Muscle layer of colon (tissue), 2 donors: ENCODE measurements around the gene GJC1.
"Not testable (repeated sequence)": the region's sequence is repeated elsewhere in the genome, so short reads cannot be mapped to it uniquely, and the experiment has no call there.

Experiments
- H3K27ac ChIP-seq: one replicate; pipeline ENCODE4 v1.7.0; 2013; ENCODE audit warnings: low read depth, mild to moderate bottlenecking, low read length, moderate library complexity
- H3K27me3 ChIP-seq, 2 donors: one replicate each; pipeline ENCODE4 v1.7.0; 2013; ENCODE audit warnings: low read length in 2 of 2, mild to moderate bottlenecking in 2 of 2; ENCODE audit not compliant: insufficient read depth in 2 of 2, control insufficient read depth in 1 of 2
- H3K36me3 ChIP-seq: one replicate; pipeline ENCODE4 v1.7.0; 2013; ENCODE audit warnings: mild to moderate bottlenecking, low read length; ENCODE audit not compliant: insufficient read depth
- H3K4me1 ChIP-seq: one replicate; pipeline ENCODE4 v1.7.0; 2013; ENCODE audit warnings: mild to moderate bottlenecking, low read length; ENCODE audit not compliant: insufficient read depth
- H3K4me3 ChIP-seq, 2 donors: one replicate each; pipeline ENCODE4 v1.7.0; 2013; ENCODE audit warnings: low read length in 2 of 2, low read depth in 1 of 2, mild to moderate bottlenecking in 1 of 2, moderate library complexity in 1 of 2
- H3K9ac ChIP-seq: one replicate; pipeline ENCODE4 v1.7.0; 2013; ENCODE audit warnings: low read length
- H3K9me3 ChIP-seq: one replicate; pipeline ENCODE4 v1.7.0; 2013; ENCODE audit warnings: mild to moderate bottlenecking, low read length
- donor health status: abdominal sarcoma.
- donor health status: Adenocarcinoma of cecum.

Gene GJC1

GRCh38 chr17:44842748-44843147, 12.7 kb upstream of the GJC1 start:
- no peak overlapping the region for H3K9ac ChIP-seq
- peaks cover 21% of the 10 kb centered on the region for H3K4me1 ChIP-seq
- no peaks in the 10 kb centered on the region for H3K36me3 ChIP-seq
- no peaks in the 10 kb centered on the region for H3K27me3 ChIP-seq
- peak overlapping the region; percentile 30 for H3K27ac ChIP-seq
- no peaks in the 10 kb centered on the region for H3K9me3 ChIP-seq
- H3K4me3 ChIP-seq: no peak overlapping the region

- Histone ChIP-seq H3K27me3 (no peaks in the 10 kb centered on the region), H3K4me3 (no peak overlapping the region), H3K9ac (no peak overlapping the region), H3K4me1 (peaks cover 21% of the 10 kb centered on the region), H3K27ac (no peak overlapping the region), H3K36me3 (no peaks in the 10 kb centered on the region), H3K9me3 (no peaks in the 10 kb centered on the region)
Observed at GRCh38 chr17:44840936-44841335, 10.8 kb upstream of the GJC1 start.

GRCh38 chr17:44840274-44840673, 10.2 kb upstream of the GJC1 start:
- H3K9ac ChIP-seq: no peak overlapping the region
- H3K4me3 ChIP-seq: no peak overlapping the region
- H3K27me3 ChIP-seq: no peaks in the 10 kb centered on the region
- no peak overlapping the region for H3K27ac ChIP-seq
- H3K9me3 ChIP-seq: no peaks in the 10 kb centered on the region
- H3K36me3 ChIP-seq: no peaks in the 10 kb centered on the region
- H3K4me1 ChIP-seq: peaks cover 21% of the 10 kb centered on the region

DNA sequence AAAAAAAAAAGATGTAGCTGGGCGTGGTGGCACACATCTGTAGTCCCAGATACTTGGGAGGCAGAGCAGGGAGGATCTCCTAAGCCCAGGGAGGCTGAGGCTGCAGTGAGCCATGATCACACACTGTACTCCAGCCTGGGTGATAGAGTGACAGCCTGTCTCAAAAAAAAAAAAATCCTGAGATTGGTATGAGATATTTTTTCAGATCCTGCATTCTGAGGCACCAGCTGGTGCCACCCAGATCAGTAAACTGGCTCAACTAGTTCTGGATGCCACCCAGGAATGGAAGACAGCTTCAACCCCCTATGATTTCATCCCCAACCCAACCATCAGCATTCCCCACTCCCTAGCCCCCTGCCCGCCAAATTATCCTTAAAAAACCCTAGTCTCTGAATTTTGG, 7.1 kb upstream of the GJC1 start:
- Histone ChIP-seq H3K27me3 (no peaks in the 10 kb centered on the region), H3K4me1 (no peaks in the 10 kb centered on the region), H3K27ac (no peak overlapping the region), H3K9me3 (no peaks in the 10 kb centered on the region), H3K36me3 (no peaks in the 10 kb centered on the region), H3K4me3 (no peak overlapping the region), H3K9ac (no peak overlapping the region)

GRCh38 chr17:44832805-44833204, 2.7 kb upstream of the GJC1 start:
- no peak overlapping the region for H3K4me3 ChIP-seq
- no peak overlapping the region for H3K27ac ChIP-seq
- no peaks in the 10 kb centered on the region for H3K4me1 ChIP-seq
- no peaks in the 10 kb centered on the region for H3K36me3 ChIP-seq
- no peaks in the 10 kb centered on the region for H3K9me3 ChIP-seq
- peaks cover 0 to 11% of the 10 kb centered on the region in 2 donors for H3K27me3 ChIP-seq
- no peak overlapping the region for H3K9ac ChIP-seq

DNA sequence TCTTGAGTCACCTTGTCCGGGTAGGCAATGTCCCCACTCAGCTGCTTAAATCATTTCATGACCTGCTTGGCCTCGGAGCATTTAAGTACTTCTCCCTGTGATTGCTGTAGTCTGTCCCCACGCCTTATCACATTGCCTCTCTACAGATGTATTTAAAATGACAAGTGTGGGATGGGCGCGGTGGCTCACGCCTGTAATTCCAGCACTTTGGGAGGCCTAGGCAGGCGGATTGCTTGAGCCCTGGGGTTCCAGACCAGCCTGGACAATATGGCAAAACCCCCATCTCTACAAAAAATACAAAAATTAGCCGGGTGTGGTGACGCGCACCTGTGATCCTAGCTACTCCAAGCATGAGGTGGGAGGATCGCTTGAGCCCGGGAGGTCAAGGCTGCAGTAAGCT, 1.3 kb upstream of the GJC1 start:
- H3K27ac ChIP-seq: no peak overlapping the region
- no peak overlapping the region for H3K4me3 ChIP-seq
- no peaks in the 10 kb centered on the region for H3K36me3 ChIP-seq
- no peak overlapping the region for H3K9ac ChIP-seq
- no peaks in the 10 kb centered on the region for H3K9me3 ChIP-seq
- H3K4me1 ChIP-seq: no peaks in the 10 kb centered on the region
- H3K27me3 ChIP-seq: peaks cover 0 to 11% of the 10 kb centered on the region in 2 donors

- no peaks in the 10 kb centered on the region for H3K4me1 ChIP-seq
- H3K36me3 ChIP-seq: no peaks in the 10 kb centered on the region
- peak overlapping the region; percentile 82 for H3K27ac ChIP-seq
- H3K4me3 ChIP-seq: peak overlapping the region; percentile 42 to 80
- H3K9me3 ChIP-seq: no peaks in the 10 kb centered on the region
- H3K27me3 ChIP-seq: peaks cover 0 to 11% of the 10 kb centered on the region in 2 donors
- H3K9ac ChIP-seq: no peak overlapping the region
Observed at GRCh38 chr17:44830359-44831288, 537 bp upstream of the GJC1 start.

DNA sequence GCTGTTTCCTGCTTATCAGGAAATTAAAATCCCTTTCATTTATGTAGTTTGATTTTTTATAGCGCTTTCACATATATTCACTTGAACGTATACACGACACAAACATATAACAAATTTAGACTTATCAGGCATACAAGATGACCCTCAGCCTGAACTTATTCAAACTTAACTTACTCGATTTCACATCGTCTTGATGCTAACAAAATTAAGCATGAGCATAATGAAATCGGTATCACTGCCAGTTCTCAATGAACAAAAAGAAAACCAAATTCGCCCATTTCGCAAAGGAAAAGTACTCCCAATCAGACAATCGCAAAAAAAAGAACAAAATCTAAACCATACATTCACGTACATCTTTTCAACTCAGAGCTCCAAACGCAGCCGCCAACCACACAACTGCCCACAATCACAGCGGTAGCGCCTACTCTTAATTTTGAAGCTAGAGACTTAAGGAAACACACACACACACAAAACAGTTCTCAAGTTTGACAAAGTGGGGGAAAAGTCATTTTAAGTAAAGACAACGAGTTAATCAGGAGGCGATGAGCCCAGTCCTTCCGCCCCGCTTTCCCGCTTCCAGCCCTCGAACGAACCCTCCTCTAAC, 1.1 kb downstream of the GJC1 start:
- Histone ChIP-seq H3K27ac (peak overlapping the region; percentile 36), H3K4me3 (peak overlapping the region; percentile 58 to 80), H3K4me1 (no peaks in the 10 kb centered on the region), H3K27me3 (peaks cover 0 to 11% of the 10 kb centered on the region in 2 donors), H3K9ac (peak overlapping the region; percentile 80), H3K9me3 (no peaks in the 10 kb centered on the region), H3K36me3 (no peaks in the 10 kb centered on the region)

- H3K4me3 ChIP-seq: peak overlapping the region; percentile 58 to 80
Observed at GRCh38 chr17:44827863-44828262, 2.2 kb downstream of the GJC1 start.

GRCh38 chr17:44826123-44826790, 3.8 kb downstream of the GJC1 start:
- peaks cover 0 to 9% of the 10 kb centered on the region in 2 donors for H3K27me3 ChIP-seq
- H3K27ac ChIP-seq: peak overlapping the region; percentile 61
- H3K9me3 ChIP-seq: no peaks in the 10 kb centered on the region

More at GRCh38 chr17:44827863-44828262, 2.2 kb downstream of the GJC1 start:
- peaks cover 0 to 11% of the 10 kb centered on the region in 2 donors for H3K27me3 ChIP-seq
- H3K9ac ChIP-seq: peak overlapping the region; percentile 80
- peak overlapping the region; percentile 36 for H3K27ac ChIP-seq
- no peaks in the 10 kb centered on the region for H3K36me3 ChIP-seq
- H3K4me1 ChIP-seq: no peaks in the 10 kb centered on the region
- no peaks in the 10 kb centered on the region for H3K9me3 ChIP-seq

GRCh38 chr17:44825236-44825635, 4.9 kb downstream of the GJC1 start:
- H3K9me3 ChIP-seq, H3K4me3 ChIP-seq, H3K4me1 ChIP-seq, H3K9ac ChIP-seq, H3K36me3 ChIP-seq, H3K27me3 ChIP-seq: not testable (repeated sequence)
- H3K27ac ChIP-seq: peak overlapping the region; percentile 61

More at GRCh38 chr17:44826123-44826790, 3.8 kb downstream of the GJC1 start:
- Histone ChIP-seq H3K9ac (no peak overlapping the region), H3K36me3 (no peaks in the 10 kb centered on the region), H3K4me1 (no peaks in the 10 kb centered on the region), H3K4me3 (no peak overlapping the region)
